HCT116 (cell line): ENCODE results near the gene PAK1. TPM values are rescaled to one million over a fixed set of nuclear protein-coding genes. Genes with fewer than 3 reads are reported as not detected.

Experiments
- ATAC-seq: fragments of 200-7000 bp; cut with Tn5 transposase; 2 replicates; pipeline ENCODE4 v1.9.1; 2020; ENCODE audit warnings: mild to moderate bottlenecking, moderate library complexity
- BruUV-seq: library from RNA; stranded (reverse); fragments of 400-500 nt; replicated peaks from 2 replicates; lab custom pipeline; 2021; lab: Mats Ljungman, UMichigan
- CTCF ChIA-PET: fragments of 300-600 bp; sonication (Branson Sonifier 250); formaldehyde crosslinking; loops from one replicate; lab custom pipeline; 2021; ENCODE audit warnings: antibody characterized with exemption; lab: Charles Lee
- POLR2A ChIA-PET: fragments of 300-600, 350-600 bp; sonication (Branson Sonifier 250); formaldehyde crosslinking; loops from one replicate; lab custom pipeline; 2021; ENCODE audit warnings: antibody characterized with exemption; lab: Charles Lee
- RAD21 ChIA-PET, 2 experiments: fragments of 300-600 bp; sonication (Branson Sonifier 250); formaldehyde crosslinking; loops; one replicate each; lab custom pipeline; 2023; ENCODE audit warnings: low total read pairs in 2 of 2; ENCODE audit not compliant: uncharacterized antibody in 2 of 2, unreplicated experiment in 2 of 2, low non-redundant PET in 1 of 2; lab: Charles Lee
- DNase-seq: peaks from one replicate; pipeline ENCODE4 v3.0.0-alpha.2; 2010; ENCODE audit warnings: low read depth, low spot score
- H2AFZ ChIP-seq: fragments of 200-600 bp; shearing (Covaris generic), sonication (generic); 2 replicates; pipeline ENCODE4 v1.6.1; 2017; ENCODE audit warnings: low read depth, mixed run types, mixed read lengths, antibody characterized with exemption, low read length; ENCODE audit not compliant: poor library complexity, severe bottlenecking
- H3K27ac ChIP-seq: 2 replicates; pipeline ENCODE4 v1.5.1; 2012; ENCODE audit warnings: low read depth, low read length
- H3K27me3 ChIP-seq: fragments of 200-600 bp; sonication (generic); 2 replicates; pipeline ENCODE4 v1.6.1; 2016; ENCODE audit warnings: mixed run types, low read length, mixed read lengths; ENCODE audit not compliant: insufficient read depth
- H3K36me3 ChIP-seq, 2 experiments: fragments of 200-500 bp in 1 of 2; fragments of 200-600 bp in 1 of 2; sonication (Bioruptor generic) in 1 of 2; sonication (generic) in 1 of 2; 2 replicates each; pipeline versions ENCODE4 v1.5.1 to v1.6.1; 2014 to 2016; ENCODE audit warnings: low read length in 2 of 2, inconsistent platforms in 1 of 2, mixed read lengths in 1 of 2, mixed run types in 1 of 2; ENCODE audit not compliant: insufficient read depth in 2 of 2, control insufficient read depth in 1 of 2
- H3K4me1 ChIP-seq, 2 experiments: fragments of 200-600 bp in 1 of 2; sonication (generic) in 1 of 2; 2 replicates each; pipeline versions ENCODE4 v1.5.1 to v1.6.1; 2012 to 2017; ENCODE audit warnings: low read length in 2 of 2, inconsistent platforms in 1 of 2, mild to moderate bottlenecking in 1 of 2, mixed read lengths in 1 of 2, mixed run types in 1 of 2, moderate library complexity in 1 of 2; ENCODE audit not compliant: insufficient read depth in 2 of 2, control insufficient read depth in 1 of 2
- H3K4me2 ChIP-seq: fragments of 200-600 bp; sonication (generic); 2 replicates; pipeline ENCODE4 v1.6.1; 2017; ENCODE audit warnings: mixed run types, low read length, mixed read lengths
- H3K4me3 ChIP-seq, 2 experiments: fragments of 200-600 bp in 1 of 2; sonication (generic) in 1 of 2; replicated peaks in 1 of 2; 2 replicates each; pipeline ENCODE4 v1.5.1; 2011 to 2016; ENCODE audit warnings: low read length in 2 of 2, control low read depth in 1 of 2, low read depth in 1 of 2, mild to moderate bottlenecking in 1 of 2, mixed read lengths in 1 of 2, mixed run types in 1 of 2
- H3K79me2 ChIP-seq: fragments of 200-600 bp; sonication (generic); 2 replicates; pipeline ENCODE4 v1.6.1; 2017; ENCODE audit warnings: mild to moderate bottlenecking, mixed run types, low read length, moderate library complexity, mixed read lengths; ENCODE audit not compliant: insufficient read depth
- H3K9ac ChIP-seq: fragments of 200-600 bp; sonication (generic); 2 replicates; pipeline ENCODE4 v1.6.1; 2016; ENCODE audit warnings: low read length, mixed read lengths
- H3K9me2 ChIP-seq: fragments of 200-600 bp; sonication (generic), shearing (Covaris generic); 2 replicates; pipeline ENCODE4 v1.6.1; 2017; ENCODE audit warnings: mixed run types, mild to moderate bottlenecking, moderate library complexity; ENCODE audit not compliant: insufficient read depth
- H3K9me3 ChIP-seq, 2 experiments: fragments of 200-500 bp in 1 of 2; fragments of 200-600 bp in 1 of 2; sonication (Bioruptor generic) in 1 of 2; sonication (generic) in 1 of 2; 2 replicates each; pipeline ENCODE4 v1.6.1; 2014 to 2017; ENCODE audit warnings: low read length in 2 of 2, mixed read lengths in 2 of 2, inconsistent platforms in 1 of 2, low read depth in 1 of 2, mild to moderate bottlenecking in 1 of 2, mixed run types in 1 of 2, moderate library complexity in 1 of 2; ENCODE audit not compliant: control insufficient read depth in 1 of 2, insufficient read depth in 1 of 2
- H4K20me1 ChIP-seq: fragments of 200-600 bp; sonication (generic), shearing (Covaris generic); 2 replicates; pipeline ENCODE4 v1.6.1; 2017; ENCODE audit warnings: mixed run types, mild to moderate bottlenecking, moderate library complexity; ENCODE audit not compliant: insufficient read depth
- CBX3 ChIP-seq: IDR thresholded peaks from 2 replicates; pipeline ENCODE4 v1.6.1; 2012; ENCODE audit warnings: low read depth
- CEBPB ChIP-seq: IDR thresholded peaks from 2 replicates; pipeline ENCODE4 v1.6.1; 2012; ENCODE audit warnings: low read depth
- ELF1 ChIP-seq: IDR thresholded peaks from 2 replicates; pipeline ENCODE4 v1.6.1; 2012; ENCODE audit warnings: low read depth, borderline replicate concordance
- EZH2phosphoT487 ChIP-seq: fragments of 200-600 bp; IDR thresholded peaks from 2 replicates; pipeline ENCODE4 v1.6.1; 2018; ENCODE audit warnings: antibody characterized with exemption, borderline replicate concordance
- FOSL1 ChIP-seq: IDR thresholded peaks from 2 replicates; pipeline ENCODE4 v1.6.1; 2012; ENCODE audit warnings: low read depth
- JUND ChIP-seq: IDR thresholded peaks from 2 replicates; pipeline ENCODE4 v1.6.1; 2012
- POLR2AphosphoS5 ChIP-seq: IDR thresholded peaks from 2 replicates; pipeline ENCODE4 v1.6.1; 2011; ENCODE audit warnings: mild to moderate bottlenecking, low read depth, low read length, moderate library complexity
- RAD21 ChIP-seq: IDR thresholded peaks from 2 replicates; pipeline ENCODE4 v1.6.1; 2012; ENCODE audit warnings: low read depth, mild to moderate bottlenecking
- SIN3A ChIP-seq: IDR thresholded peaks from 2 replicates; pipeline ENCODE4 v1.6.1; 2012; ENCODE audit warnings: low read depth
- SP1 ChIP-seq: IDR thresholded peaks from 2 replicates; pipeline ENCODE4 v1.6.1; 2012; ENCODE audit warnings: low read depth
- SRF ChIP-seq: IDR thresholded peaks from 2 replicates; pipeline ENCODE4 v1.6.1; 2012; ENCODE audit warnings: low read depth
- TCF7L2 ChIP-seq: IDR thresholded peaks from 2 replicates; pipeline ENCODE4 v1.7.0; 2011; ENCODE audit warnings: borderline replicate concordance, inconsistent platforms; ENCODE audit not compliant: insufficient read depth, insufficient read length; ENCODE audit errors: extremely low read depth
- ZFX ChIP-seq: fragments of 450-650 bp; IDR thresholded peaks from 2 replicates; pipeline ENCODE4 v1.6.1; 2017
- ZNF274 ChIP-seq: fragments of 200-500 bp; sonication (Bioruptor generic); IDR thresholded peaks from 2 replicates; pipeline ENCODE4 v1.6.1; 2014; ENCODE audit warnings: mild to moderate bottlenecking, low read depth, low read length, inconsistent platforms
- intact Hi-C: fragments of 100-400 bp; cut with micrococcal nuclease; formaldehyde crosslinking; loops from 2 replicates; pipeline ENCODE4 v1.10.0; 2022
- total RNA-seq: library from RNA; stranded (reverse); gene quantifications from one replicate; pipeline ENCODE4 v1.2.1, GENCODE V29; 2021; ENCODE audit not compliant: unreplicated experiment
- TF ChIP-seq, protein P1 (sequence below), 3 experiments: fragments of 200-600 bp in 1 of 3; sonication (generic) in 1 of 3; IDR thresholded peaks in 2 of 3; conservative IDR thresholded peaks in 1 of 3; 2 replicates each; pipeline ENCODE4 v1.5.1; 2012 to 2017; ENCODE audit warnings: low read depth in 2 of 3, low read length in 2 of 3, antibody characterized with exemption in 1 of 3, borderline replicate concordance in 1 of 3, control low read depth in 1 of 3, mild to moderate bottlenecking in 1 of 3, mixed read lengths in 1 of 3, mixed run types in 1 of 3, moderate library complexity in 1 of 3; ENCODE audit not compliant: insufficient read depth in 1 of 3
- TF ChIP-seq, protein P2 (sequence below): IDR thresholded peaks from 2 replicates; pipeline ENCODE4 v1.6.1; 2012
- TF ChIP-seq, protein P3 (sequence below): IDR thresholded peaks from 2 replicates; pipeline ENCODE4 v1.6.1; 2011; ENCODE audit warnings: mild to moderate bottlenecking, low read length, moderate library complexity; ENCODE audit not compliant: insufficient replicate concordance; ENCODE audit errors: extremely low read depth
- TF ChIP-seq, protein P4 (sequence below): IDR thresholded peaks from 2 replicates; pipeline ENCODE4 v1.6.1; 2012

Gene PAK1
- total RNA-seq, 1 experiment from 2014 or later, result 56.1 TPM

DNA sequence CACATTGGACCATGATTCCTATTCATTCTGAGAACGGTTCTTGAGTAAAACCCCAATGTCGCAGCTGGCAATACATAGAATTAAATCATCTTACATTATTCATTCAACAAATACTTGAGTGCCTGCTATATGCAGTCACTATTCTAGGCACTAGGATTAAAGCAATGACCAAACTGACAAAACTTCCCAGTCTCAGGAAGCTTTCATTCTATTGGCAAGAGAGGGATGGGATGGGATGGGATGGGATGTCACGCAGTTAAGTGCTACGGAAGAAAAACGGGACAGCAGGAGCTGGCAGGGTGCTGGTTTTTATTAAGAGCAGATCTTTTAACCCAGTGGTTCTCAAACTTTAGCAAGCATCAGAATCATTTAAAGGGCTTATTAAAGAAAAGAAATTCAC, 2.9 kb downstream of the PAK1 start:
- no TSS peak for BruUV-seq
- Histone ChIP-seq H3K4me1 (peaks cover 18 to 29% of the 10 kb centered on the region in 2 experiments), H3K9ac (no peak overlapping the region), H4K20me1 (no peaks in the 10 kb centered on the region), H3K79me2 (peaks cover 9% of the 10 kb centered on the region; the same call in 1 of the 2 replicates), H3K27me3 (no peaks in the 10 kb centered on the region), H3K27ac (no peak overlapping the region), H3K9me3 (no peaks in the 10 kb centered on the region), H3K4me2 (peak overlapping the region; percentile 86; the same call in 1 of the 2 replicates), H3K4me3 (no peak overlapping the region), H3K36me3 (no peaks in the 10 kb centered on the region), H2AFZ (no peak overlapping the region), H3K9me2 (no peaks in the 10 kb centered on the region)
- RAD21 ChIA-PET, result no interaction called here
- CTCF ChIA-PET, result interaction anchor here (0.6 to 2.2 kb wide), 8 partner anchors 11 to 424 kb away, joined by 3 to 8 read pairs (median 3); no protein-coding TSS in a partner anchor
- ATAC-seq (no peak), DNase-seq (no peak)
- no peak for TF ChIP-seq ZFX
- no peak for TF ChIP-seq JUND
- TF ChIP-seq, protein P1, sequence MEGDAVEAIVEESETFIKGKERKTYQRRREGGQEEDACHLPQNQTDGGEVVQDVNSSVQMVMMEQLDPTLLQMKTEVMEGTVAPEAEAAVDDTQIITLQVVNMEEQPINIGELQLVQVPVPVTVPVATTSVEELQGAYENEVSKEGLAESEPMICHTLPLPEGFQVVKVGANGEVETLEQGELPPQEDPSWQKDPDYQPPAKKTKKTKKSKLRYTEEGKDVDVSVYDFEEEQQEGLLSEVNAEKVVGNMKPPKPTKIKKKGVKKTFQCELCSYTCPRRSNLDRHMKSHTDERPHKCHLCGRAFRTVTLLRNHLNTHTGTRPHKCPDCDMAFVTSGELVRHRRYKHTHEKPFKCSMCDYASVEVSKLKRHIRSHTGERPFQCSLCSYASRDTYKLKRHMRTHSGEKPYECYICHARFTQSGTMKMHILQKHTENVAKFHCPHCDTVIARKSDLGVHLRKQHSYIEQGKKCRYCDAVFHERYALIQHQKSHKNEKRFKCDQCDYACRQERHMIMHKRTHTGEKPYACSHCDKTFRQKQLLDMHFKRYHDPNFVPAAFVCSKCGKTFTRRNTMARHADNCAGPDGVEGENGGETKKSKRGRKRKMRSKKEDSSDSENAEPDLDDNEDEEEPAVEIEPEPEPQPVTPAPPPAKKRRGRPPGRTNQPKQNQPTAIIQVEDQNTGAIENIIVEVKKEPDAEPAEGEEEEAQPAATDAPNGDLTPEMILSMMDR (IDR thresholded peaks at IDR 0.05 in 2 of 3, conservative IDR thresholded peaks at IDR 0.05 in 1 of 3; ENCODE audit: borderline replicate concordance in 1 of 3, insufficient read depth in 1 of 3, low read depth in 2 of 3, low read length in 2 of 3), result no peak
- TF ChIP-seq SIN3A, result no peak
- TF ChIP-seq RAD21, result no peak
- TF ChIP-seq ELF1, result no peak
- TF ChIP-seq TCF7L2, result no peak
- TF ChIP-seq SRF, result no peak
- TF ChIP-seq FOSL1, result no peak
- TF ChIP-seq, protein P2, sequence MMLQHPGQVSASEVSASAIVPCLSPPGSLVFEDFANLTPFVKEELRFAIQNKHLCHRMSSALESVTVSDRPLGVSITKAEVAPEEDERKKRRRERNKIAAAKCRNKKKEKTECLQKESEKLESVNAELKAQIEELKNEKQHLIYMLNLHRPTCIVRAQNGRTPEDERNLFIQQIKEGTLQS, result no peak
- TF ChIP-seq EZH2phosphoT487, result no peak
- TF ChIP-seq, protein P3, sequence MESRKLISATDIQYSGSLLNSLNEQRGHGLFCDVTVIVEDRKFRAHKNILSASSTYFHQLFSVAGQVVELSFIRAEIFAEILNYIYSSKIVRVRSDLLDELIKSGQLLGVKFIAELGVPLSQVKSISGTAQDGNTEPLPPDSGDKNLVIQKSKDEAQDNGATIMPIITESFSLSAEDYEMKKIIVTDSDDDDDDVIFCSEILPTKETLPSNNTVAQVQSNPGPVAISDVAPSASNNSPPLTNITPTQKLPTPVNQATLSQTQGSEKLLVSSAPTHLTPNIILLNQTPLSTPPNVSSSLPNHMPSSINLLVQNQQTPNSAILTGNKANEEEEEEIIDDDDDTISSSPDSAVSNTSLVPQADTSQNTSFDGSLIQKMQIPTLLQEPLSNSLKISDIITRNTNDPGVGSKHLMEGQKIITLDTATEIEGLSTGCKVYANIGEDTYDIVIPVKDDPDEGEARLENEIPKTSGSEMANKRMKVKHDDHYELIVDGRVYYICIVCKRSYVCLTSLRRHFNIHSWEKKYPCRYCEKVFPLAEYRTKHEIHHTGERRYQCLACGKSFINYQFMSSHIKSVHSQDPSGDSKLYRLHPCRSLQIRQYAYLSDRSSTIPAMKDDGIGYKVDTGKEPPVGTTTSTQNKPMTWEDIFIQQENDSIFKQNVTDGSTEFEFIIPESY, result no peak
- TF ChIP-seq POLR2AphosphoS5, result no peak
- no peak for TF ChIP-seq CBX3
- TF ChIP-seq SP1, result no peak
- no peak for TF ChIP-seq CEBPB
- TF ChIP-seq, protein P4, sequence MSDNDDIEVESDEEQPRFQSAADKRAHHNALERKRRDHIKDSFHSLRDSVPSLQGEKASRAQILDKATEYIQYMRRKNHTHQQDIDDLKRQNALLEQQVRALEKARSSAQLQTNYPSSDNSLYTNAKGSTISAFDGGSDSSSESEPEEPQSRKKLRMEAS, result no peak
- no peak for TF ChIP-seq ZNF274
- intact Hi-C loops, result no loop called here
- POLR2A ChIA-PET, result no interaction called here
